DND-41 (cell line): ENCODE results near the gene TSHZ2.
"Not testable (repeated sequence)": the region's sequence is repeated elsewhere in the genome, so short reads cannot be mapped to it uniquely, and the experiment has no call there.

Experiments used
- ATAC-seq: fragments of 200-7000 bp; cut with Tn5 transposase; 3 replicates; pipeline ENCODE4 v1.9.1; 2021; ENCODE audit warnings: low read depth; ENCODE audit not compliant: insufficient read depth
- DNase-seq: peaks from one replicate; pipeline ENCODE4 v3.0.0-alpha.2; 2020
- H2AFZ ChIP-seq: 2 replicates; pipeline ENCODE4 v1.6.0; 2012; ENCODE audit warnings: low read depth, low read length
- H3K27ac ChIP-seq: 2 replicates; pipeline ENCODE4 v1.5.1; 2012; ENCODE audit warnings: low read length, inconsistent platforms
- H3K27me3 ChIP-seq: fragments of 200-600 bp; sonication (generic); 2 replicates; pipeline ENCODE4 v1.6.0; 2012; ENCODE audit warnings: low read length, mild to moderate bottlenecking, inconsistent platforms; ENCODE audit not compliant: insufficient read depth, poor library complexity
- H3K36me3 ChIP-seq: 2 replicates; pipeline ENCODE4 v1.5.1; 2012; ENCODE audit warnings: low read length, inconsistent platforms; ENCODE audit not compliant: insufficient read depth
- H3K4me1 ChIP-seq: 2 replicates; pipeline ENCODE4 v1.5.1; 2012; ENCODE audit warnings: mild to moderate bottlenecking, low read length; ENCODE audit not compliant: insufficient read depth
- H3K4me2 ChIP-seq: 2 replicates; pipeline ENCODE4 v1.6.0; 2012; ENCODE audit warnings: mild to moderate bottlenecking, moderate library complexity, low read length, inconsistent platforms; ENCODE audit not compliant: insufficient read depth
- H3K4me3 ChIP-seq, 2 experiments: fragments of 200-600 bp in 1 of 2; shearing (Covaris generic) in 1 of 2; 2 replicates each; pipeline ENCODE4 v1.5.1; 2012 to 2016; ENCODE audit warnings: inconsistent platforms in 2 of 2, low read length in 2 of 2, mild to moderate bottlenecking in 2 of 2, low read depth in 1 of 2, moderate library complexity in 1 of 2
- H3K79me2 ChIP-seq: 2 replicates; pipeline ENCODE4 v1.6.0; 2012; ENCODE audit warnings: low read length, inconsistent platforms; ENCODE audit not compliant: insufficient read depth
- H3K9ac ChIP-seq: 2 replicates; pipeline ENCODE4 v1.6.0; 2012; ENCODE audit warnings: low read depth, mild to moderate bottlenecking, inconsistent platforms, low read length, moderate library complexity
- H3K9me3 ChIP-seq: 2 replicates; pipeline ENCODE4 v1.5.1; 2012; ENCODE audit warnings: low read length, moderate library complexity, mild to moderate bottlenecking, inconsistent platforms; ENCODE audit not compliant: insufficient read depth, severe bottlenecking
- H4K20me1 ChIP-seq: 2 replicates; pipeline ENCODE4 v1.6.0; 2012; ENCODE audit warnings: low read length; ENCODE audit not compliant: insufficient read depth
- CTCF ChIP-seq: IDR thresholded peaks from 2 replicates; pipeline ENCODE4 v1.5.1; 2012; ENCODE audit warnings: borderline replicate concordance, low read length, moderate library complexity, mild to moderate bottlenecking; ENCODE audit not compliant: poor library complexity, severe bottlenecking; ENCODE audit errors: extremely low read depth
- EZH2 ChIP-seq: IDR thresholded peaks from 3 replicates; pipeline ENCODE4 v1.6.1; 2012; ENCODE audit warnings: borderline replicate concordance, low read depth, mild to moderate bottlenecking, moderate library complexity, low read length, inconsistent platforms; ENCODE audit not compliant: severe bottlenecking

TSHZ2 gene

GRCh38 chr20:52965380-52965779 is 6.8 kb upstream of the TSHZ2 start:
- H3K27ac ChIP-seq = no peak overlapping the region
- H3K9ac ChIP-seq = no peak overlapping the region
- DNase-seq = no peak
- no peak overlapping the region for H2AFZ ChIP-seq
- H3K4me3 ChIP-seq = no peak overlapping the region
- ATAC-seq = no peak
- H4K20me1 ChIP-seq = no peaks in the 10 kb centered on the region
- no peaks in the 10 kb centered on the region for H3K36me3 ChIP-seq
- H3K9me3 ChIP-seq = no peaks in the 10 kb centered on the region
- no peak for TF ChIP-seq CTCF
- TF ChIP-seq EZH2 = no peak
- no peaks in the 10 kb centered on the region for H3K79me2 ChIP-seq
- H3K27me3 ChIP-seq = peaks cover 28% of the 10 kb centered on the region
- no peaks in the 10 kb centered on the region for H3K4me1 ChIP-seq
- H3K4me2 ChIP-seq = no peak overlapping the region

- no peak overlapping the region for H2AFZ ChIP-seq
- TF ChIP-seq CTCF (no peak), EZH2 (no peak)
- ATAC-seq (no peak), DNase-seq (no peak)
- peaks cover 32% of the 10 kb centered on the region for H3K27me3 ChIP-seq
- H3K27ac ChIP-seq = no peak overlapping the region
- no peak overlapping the region for H3K9ac ChIP-seq
- no peak overlapping the region for H3K4me3 ChIP-seq
- no peaks in the 10 kb centered on the region for H3K79me2 ChIP-seq
- H3K36me3 ChIP-seq = no peaks in the 10 kb centered on the region
- H4K20me1 ChIP-seq = no peaks in the 10 kb centered on the region
- H3K4me1 ChIP-seq = no peaks in the 10 kb centered on the region
- no peaks in the 10 kb centered on the region for H3K9me3 ChIP-seq
- no peak overlapping the region for H3K4me2 ChIP-seq
Observed at GRCh38 chr20:52965819-52966218, 6.3 kb upstream of the TSHZ2 start.

- H3K79me2 ChIP-seq, H3K36me3 ChIP-seq, H4K20me1 ChIP-seq, H3K27ac ChIP-seq, H3K4me1 ChIP-seq, H2AFZ ChIP-seq, H3K9me3 ChIP-seq, DNase-seq, H3K4me2 ChIP-seq, H3K4me3 ChIP-seq, H3K9ac ChIP-seq, ATAC-seq: not testable (repeated sequence)
- peaks cover 30% of the 10 kb centered on the region for H3K27me3 ChIP-seq
Observed at GRCh38 chr20:52966543-52966942, 5.6 kb upstream of the TSHZ2 start.

GRCh38 chr20:52971498-52972189 is 514 bp upstream of the TSHZ2 start:
- Histone ChIP-seq H3K36me3 (no peaks in the 10 kb centered on the region), H3K4me2 (no peak overlapping the region), H3K9ac (no peak overlapping the region), H3K27ac (no peak overlapping the region), H3K27me3 (peaks cover 18% of the 10 kb centered on the region), H2AFZ (no peak overlapping the region), H4K20me1 (no peaks in the 10 kb centered on the region), H3K4me1 (no peaks in the 10 kb centered on the region), H3K4me3 (no peak overlapping the region), H3K79me2 (no peaks in the 10 kb centered on the region), H3K9me3 (no peaks in the 10 kb centered on the region)
- DNase-seq (no peak), ATAC-seq (no peak)
- TF ChIP-seq EZH2 (no peak), CTCF (no peak)
